HepG2 (cell line): ENCODE results near the gene ZNF653. TPM values are rescaled to one million over a fixed set of nuclear protein-coding genes. Genes with fewer than 3 reads are reported as not detected.

Experiments
- CENPBD1 ChIP-seq: sonication (generic); formaldehyde crosslinking; IDR thresholded peaks from 2 replicates; pipeline ENCODE4 v1.8.0; 2022; ENCODE audit warnings: missing genetic modification reagents, low read depth, mild to moderate bottlenecking, borderline replicate concordance
- HNF1A ChIP-seq, 2 experiments: sonication (generic) in 1 of 2; formaldehyde crosslinking in 1 of 2; IDR thresholded peaks; 2 replicates each; pipeline versions ENCODE4 v1.4.0 to v1.6.1; 2016 to 2020; ENCODE audit warnings: borderline replicate concordance in 1 of 2, low read depth in 1 of 2, mild to moderate bottlenecking in 1 of 2, missing genetic modification reagents in 1 of 2
- HNRNPH1 ChIP-seq: fragments of 200-400 bp; formaldehyde crosslinking; optimal IDR thresholded peaks from 2 replicates; pipeline ENCODE3; 2017; ENCODE audit warnings: mild to moderate bottlenecking, low read depth, low read length
- ZNF337 ChIP-seq: sonication (generic); formaldehyde crosslinking; IDR thresholded peaks from 2 replicates; pipeline ENCODE4 v1.5.1; 2020; ENCODE audit warnings: missing genetic modification reagents, low read depth, mild to moderate bottlenecking, borderline replicate concordance
- ZUFSP ChIP-seq: sonication (generic); formaldehyde crosslinking; IDR thresholded peaks from 2 replicates; pipeline ENCODE4 v1.9.0; 2021; ENCODE audit warnings: missing genetic modification reagents, mild to moderate bottlenecking, borderline replicate concordance
- polyA plus RNA-seq, 8 experiments: library from polyadenylated mRNA; depleted of rRNA in 3 of 8; stranded (reverse) in 7 of 8; unstranded in 1 of 8; fragments of >200 nt; fragmentation: Illumina TruSeq in 4 of 8; extraction: Trizol in 4 of 8; gene quantifications; 2 replicates each; pipeline versions ENCODE4 v1.2.1 to v1.2.3, GENCODE V29; 2011 to 2016; ENCODE audit warnings: low read depth in 4 of 8, missing spikeins in 1 of 8, mixed read lengths in 1 of 8; ENCODE audit not compliant: insufficient read depth in 1 of 8
- total RNA-seq, 5 experiments: library from RNA; depleted of rRNA; stranded (reverse); fragments of >200 nt; fragmentation: Illumina TruSeq; extraction: Trizol; gene quantifications; 2 replicates each; pipeline ENCODE4 v1.2.3, GENCODE V29; 2016; ENCODE audit warnings: low read depth in 1 of 5
- TF ChIP-seq, protein P1 (sequence below): sonication (generic); formaldehyde crosslinking; IDR thresholded peaks from 2 replicates; pipeline ENCODE4 v1.5.0; 2020; ENCODE audit warnings: missing genetic modification reagents
- TF ChIP-seq, protein P2 (sequence below): IDR thresholded peaks from 2 replicates; pipeline ENCODE4 v1.6.1; 2016; ENCODE audit warnings: low read depth
- TF ChIP-seq, protein P3 (sequence below): sonication (generic); formaldehyde crosslinking; IDR thresholded peaks from 2 replicates; pipeline ENCODE4 v1.5.1; 2020; ENCODE audit warnings: mild to moderate bottlenecking, missing genetic modification reagents, borderline replicate concordance
- TF ChIP-seq, protein P4 (sequence below): sonication (generic); formaldehyde crosslinking; IDR thresholded peaks from 2 replicates; pipeline ENCODE4 v1.4.0; 2020; ENCODE audit warnings: missing genetic modification reagents

The ZNF653 gene
- total and polyA plus RNA-seq, 2 of the 13 experiments (the other 11 are each of a cell fraction or from before 2014, with no cell fraction given): 4.7 to 7.1 TPM

DNA sequence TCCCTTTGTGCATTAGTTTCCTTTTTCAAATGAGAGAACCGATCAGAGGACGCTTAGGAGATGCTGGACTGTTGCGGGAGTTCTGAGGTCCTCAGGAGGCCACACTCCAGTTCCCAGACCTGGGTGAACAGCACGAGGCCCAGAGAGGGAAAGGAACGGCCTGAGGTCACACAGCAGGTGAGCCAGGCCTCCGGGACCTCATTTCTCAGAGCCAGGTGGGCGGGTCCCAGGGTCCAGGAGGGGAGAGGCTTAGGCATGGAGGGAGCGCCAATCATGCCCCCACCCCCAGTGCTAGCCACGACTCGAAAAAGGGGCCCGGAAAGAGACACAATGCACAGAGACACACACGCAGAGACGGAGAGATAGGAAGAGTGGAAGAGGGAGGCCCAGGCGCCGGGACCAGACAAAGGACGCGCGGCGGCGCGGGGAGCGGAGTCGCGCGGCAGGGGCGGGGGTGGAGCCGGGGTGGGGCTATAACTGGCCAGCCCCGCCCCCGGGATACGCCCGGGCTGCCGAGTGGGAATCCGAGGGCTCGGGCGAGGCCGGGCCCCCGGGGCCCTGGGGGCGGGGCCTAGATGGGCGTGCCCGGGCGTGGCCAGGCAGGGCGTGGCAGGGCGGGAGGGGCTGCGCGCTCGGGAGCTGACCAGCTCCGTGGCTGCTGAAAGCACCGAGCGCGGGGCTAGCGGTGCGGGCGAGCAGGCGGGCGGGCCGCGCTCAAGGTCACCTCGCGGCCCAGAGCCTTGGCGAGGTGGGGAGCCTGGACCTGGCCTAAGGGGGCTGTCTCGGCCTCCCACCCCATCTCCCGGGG lies 26.3 kb downstream of the ZNF653 start (continued):
- TF ChIP-seq, protein P1, sequence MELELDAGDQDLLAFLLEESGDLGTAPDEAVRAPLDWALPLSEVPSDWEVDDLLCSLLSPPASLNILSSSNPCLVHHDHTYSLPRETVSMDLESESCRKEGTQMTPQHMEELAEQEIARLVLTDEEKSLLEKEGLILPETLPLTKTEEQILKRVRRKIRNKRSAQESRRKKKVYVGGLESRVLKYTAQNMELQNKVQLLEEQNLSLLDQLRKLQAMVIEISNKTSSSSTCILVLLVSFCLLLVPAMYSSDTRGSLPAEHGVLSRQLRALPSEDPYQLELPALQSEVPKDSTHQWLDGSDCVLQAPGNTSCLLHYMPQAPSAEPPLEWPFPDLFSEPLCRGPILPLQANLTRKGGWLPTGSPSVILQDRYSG (CRISPR knock-in tag): no peak
- TF ChIP-seq HNRNPH1: no peak
- TF ChIP-seq, protein P2, sequence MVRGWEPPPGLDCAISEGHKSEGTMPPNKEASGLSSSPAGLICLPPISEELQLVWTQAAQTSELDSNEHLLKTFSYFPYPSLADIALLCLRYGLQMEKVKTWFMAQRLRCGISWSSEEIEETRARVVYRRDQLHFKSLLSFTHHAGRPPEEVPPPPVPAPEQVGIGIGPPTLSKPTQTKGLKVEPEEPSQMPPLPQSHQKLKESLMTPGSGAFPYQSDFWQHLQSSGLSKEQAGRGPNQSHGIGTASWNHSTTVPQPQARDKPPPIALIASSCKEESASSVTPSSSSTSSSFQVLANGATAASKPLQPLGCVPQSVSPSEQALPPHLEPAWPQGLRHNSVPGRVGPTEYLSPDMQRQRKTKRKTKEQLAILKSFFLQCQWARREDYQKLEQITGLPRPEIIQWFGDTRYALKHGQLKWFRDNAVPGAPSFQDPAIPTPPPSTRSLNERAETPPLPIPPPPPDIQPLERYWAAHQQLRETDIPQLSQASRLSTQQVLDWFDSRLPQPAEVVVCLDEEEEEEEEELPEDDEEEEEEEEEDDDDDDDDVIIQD (CRISPR knock-in tag): no peak
- TF ChIP-seq, protein P3, sequence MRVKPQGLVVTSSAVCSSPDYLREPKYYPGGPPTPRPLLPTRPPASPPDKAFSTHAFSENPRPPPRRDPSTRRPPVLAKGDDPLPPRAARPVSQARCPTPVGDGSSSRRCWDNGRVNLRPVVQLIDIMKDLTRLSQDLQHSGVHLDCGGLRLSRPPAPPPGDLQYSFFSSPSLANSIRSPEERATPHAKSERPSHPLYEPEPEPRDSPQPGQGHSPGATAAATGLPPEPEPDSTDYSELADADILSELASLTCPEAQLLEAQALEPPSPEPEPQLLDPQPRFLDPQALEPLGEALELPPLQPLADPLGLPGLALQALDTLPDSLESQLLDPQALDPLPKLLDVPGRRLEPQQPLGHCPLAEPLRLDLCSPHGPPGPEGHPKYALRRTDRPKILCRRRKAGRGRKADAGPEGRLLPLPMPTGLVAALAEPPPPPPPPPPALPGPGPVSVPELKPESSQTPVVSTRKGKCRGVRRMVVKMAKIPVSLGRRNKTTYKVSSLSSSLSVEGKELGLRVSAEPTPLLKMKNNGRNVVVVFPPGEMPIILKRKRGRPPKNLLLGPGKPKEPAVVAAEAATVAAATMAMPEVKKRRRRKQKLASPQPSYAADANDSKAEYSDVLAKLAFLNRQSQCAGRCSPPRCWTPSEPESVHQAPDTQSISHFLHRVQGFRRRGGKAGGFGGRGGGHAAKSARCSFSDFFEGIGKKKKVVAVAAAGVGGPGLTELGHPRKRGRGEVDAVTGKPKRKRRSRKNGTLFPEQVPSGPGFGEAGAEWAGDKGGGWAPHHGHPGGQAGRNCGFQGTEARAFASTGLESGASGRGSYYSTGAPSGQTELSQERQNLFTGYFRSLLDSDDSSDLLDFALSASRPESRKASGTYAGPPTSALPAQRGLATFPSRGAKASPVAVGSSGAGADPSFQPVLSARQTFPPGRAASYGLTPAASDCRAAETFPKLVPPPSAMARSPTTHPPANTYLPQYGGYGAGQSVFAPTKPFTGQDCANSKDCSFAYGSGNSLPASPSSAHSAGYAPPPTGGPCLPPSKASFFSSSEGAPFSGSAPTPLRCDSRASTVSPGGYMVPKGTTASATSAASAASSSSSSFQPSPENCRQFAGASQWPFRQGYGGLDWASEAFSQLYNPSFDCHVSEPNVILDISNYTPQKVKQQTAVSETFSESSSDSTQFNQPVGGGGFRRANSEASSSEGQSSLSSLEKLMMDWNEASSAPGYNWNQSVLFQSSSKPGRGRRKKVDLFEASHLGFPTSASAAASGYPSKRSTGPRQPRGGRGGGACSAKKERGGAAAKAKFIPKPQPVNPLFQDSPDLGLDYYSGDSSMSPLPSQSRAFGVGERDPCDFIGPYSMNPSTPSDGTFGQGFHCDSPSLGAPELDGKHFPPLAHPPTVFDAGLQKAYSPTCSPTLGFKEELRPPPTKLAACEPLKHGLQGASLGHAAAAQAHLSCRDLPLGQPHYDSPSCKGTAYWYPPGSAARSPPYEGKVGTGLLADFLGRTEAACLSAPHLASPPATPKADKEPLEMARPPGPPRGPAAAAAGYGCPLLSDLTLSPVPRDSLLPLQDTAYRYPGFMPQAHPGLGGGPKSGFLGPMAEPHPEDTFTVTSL: no peak
- no peak for TF ChIP-seq CENPBD1 (CRISPR knock-in tag)
- TF ChIP-seq HNF1A (IDR thresholded peaks at IDR 0.05; ENCODE audit: low read depth): no peak
- TF ChIP-seq HNF1A (CRISPR knock-in tag; IDR thresholded peaks at IDR 0.05; ENCODE audit: borderline replicate concordance): no peak
- TF ChIP-seq, protein P4, sequence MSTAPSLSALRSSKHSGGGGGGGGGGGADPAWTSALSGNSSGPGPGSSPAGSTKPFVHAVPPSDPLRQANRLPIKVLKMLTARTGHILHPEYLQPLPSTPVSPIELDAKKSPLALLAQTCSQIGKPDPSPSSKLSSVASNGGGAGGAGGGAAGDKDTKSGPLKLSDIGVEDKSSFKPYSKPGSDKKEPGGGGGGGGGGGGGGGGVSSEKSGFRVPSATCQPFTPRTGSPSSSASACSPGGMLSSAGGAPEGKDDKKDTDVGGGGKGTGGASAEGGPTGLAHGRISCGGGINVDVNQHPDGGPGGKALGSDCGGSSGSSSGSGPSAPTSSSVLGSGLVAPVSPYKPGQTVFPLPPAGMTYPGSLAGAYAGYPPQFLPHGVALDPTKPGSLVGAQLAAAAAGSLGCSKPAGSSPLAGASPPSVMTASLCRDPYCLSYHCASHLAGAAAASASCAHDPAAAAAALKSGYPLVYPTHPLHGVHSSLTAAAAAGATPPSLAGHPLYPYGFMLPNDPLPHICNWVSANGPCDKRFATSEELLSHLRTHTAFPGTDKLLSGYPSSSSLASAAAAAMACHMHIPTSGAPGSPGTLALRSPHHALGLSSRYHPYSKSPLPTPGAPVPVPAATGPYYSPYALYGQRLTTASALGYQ: no peak
- TF ChIP-seq ZNF337: no peak
- TF ChIP-seq ZUFSP (CRISPR knock-in tag): no peak
